HepG2 (cell line): ENCODE measurements around the gene DHRS7. TPM values are rescaled to one million over a fixed set of nuclear protein-coding genes. Genes with fewer than 3 reads are reported as not detected.

Experiments used
- ATAC-seq: fragments of 200-7000 bp; cut with Tn5 transposase; 3 replicates; pipeline ENCODE4 v1.9.1; 2020; ENCODE audit warnings: mild to moderate bottlenecking, moderate library complexity
- BruUV-seq: library from RNA; stranded (reverse); fragments of 400-500 nt; replicated peaks from 2 replicates; lab custom pipeline; 2021; lab: Mats Ljungman, UMichigan
- CTCF ChIA-PET: fragments of 300-600 bp; formaldehyde crosslinking; extraction: SDS; loops from one replicate; lab custom pipeline; 2021; ENCODE audit warnings: low total read pairs, inconsistent platforms, low intra/inter-chr PET ratio; lab: Yijun Ruan, JAX
- POLR2A ChIA-PET: fragments of 350-600 bp; sonication (Branson Sonifier 250); formaldehyde crosslinking; loops from one replicate; lab custom pipeline; 2020; ENCODE audit warnings: antibody characterized with exemption, inconsistent platforms; lab: Yijun Ruan, JAX
- DNase-seq: peaks from one replicate; pipeline ENCODE4 v3.0.0-alpha.2; 2015; ENCODE audit warnings: low spot score
- FAIRE-seq: peaks from 3 replicates; lab custom pipeline; 2011; peaks lifted over from hg19 to GRCh38; lab: Jason Lieb, UNC
- H2AFZ ChIP-seq: one replicate; pipeline ENCODE4 v1.6.1; 2011; ENCODE audit warnings: low read length, inconsistent platforms
- H3K27ac ChIP-seq: fragments of 300-600 bp; 3 replicates; pipeline ENCODE4 v1.8.0; 2011; ENCODE audit warnings: mixed run types, mild to moderate bottlenecking, mixed read lengths, low read length, inconsistent platforms; ENCODE audit not compliant: insufficient read depth; ENCODE audit errors: extremely low read length
- H3K27me3 ChIP-seq, 2 experiments: fragments of 200-600 bp in 1 of 2; 2 replicates in 1 of 2; 3 replicates in 1 of 2; pipeline versions ENCODE4 v1.6.0 to v1.8.0; 2011; ENCODE audit warnings: low read length in 2 of 2, mild to moderate bottlenecking in 2 of 2, moderate library complexity in 2 of 2, inconsistent platforms in 1 of 2; ENCODE audit not compliant: insufficient read depth in 2 of 2, control insufficient read depth in 1 of 2
- H3K36me3 ChIP-seq, 2 experiments: fragments of 200-600 bp in 1 of 2; replicated peaks in 1 of 2; 2 replicates in 1 of 2; 3 replicates in 1 of 2; pipeline versions ENCODE4 v1.5.1 to v1.8.0; 2011; ENCODE audit warnings: low read length in 2 of 2, inconsistent platforms in 1 of 2; ENCODE audit not compliant: insufficient read depth in 2 of 2, control insufficient read depth in 1 of 2
- H3K4me1 ChIP-seq: 2 replicates; pipeline ENCODE4 v1.5.1; 2012; ENCODE audit warnings: low read length, inconsistent platforms; ENCODE audit not compliant: insufficient read depth
- H3K4me2 ChIP-seq: 2 replicates; pipeline ENCODE4 v1.6.0; 2011; ENCODE audit warnings: low read depth, low read length, inconsistent platforms
- H3K4me3 ChIP-seq, 3 experiments: fragments of 200-600 bp in 1 of 3; sonication (generic), shearing (Covaris generic) in 1 of 3; replicated peaks in 1 of 3; 2 replicates each; pipeline ENCODE4 v1.5.1; 2011 to 2016; ENCODE audit warnings: low read length in 3 of 3, inconsistent platforms in 2 of 3, low read depth in 2 of 3, mild to moderate bottlenecking in 2 of 3, control low read depth in 1 of 3, mixed read lengths in 1 of 3; ENCODE audit not compliant: insufficient read depth in 1 of 3
- H3K79me2 ChIP-seq: one replicate; pipeline ENCODE4 v1.6.1; 2011; ENCODE audit warnings: low read length, inconsistent platforms; ENCODE audit not compliant: insufficient read depth
- H3K9ac ChIP-seq: 2 replicates; pipeline ENCODE4 v1.6.0; 2011; ENCODE audit warnings: mild to moderate bottlenecking, low read depth, low read length, inconsistent platforms; ENCODE audit not compliant: insufficient read depth
- H3K9me3 ChIP-seq: 2 replicates; pipeline ENCODE4 v1.5.1; 2012; ENCODE audit warnings: mild to moderate bottlenecking, low read length
- H4K20me1 ChIP-seq: 2 replicates; pipeline ENCODE4 v1.6.0; 2011; ENCODE audit warnings: inconsistent platforms, mild to moderate bottlenecking, low read length, moderate library complexity; ENCODE audit not compliant: insufficient read depth
- ELF3 ChIP-seq: IDR thresholded peaks from 2 replicates; pipeline ENCODE4 v1.6.1; 2016; ENCODE audit warnings: missing genetic modification reagents, missing compliant biosample characterization
- HDAC1 ChIP-seq: sonication (generic); formaldehyde crosslinking; IDR thresholded peaks from 2 replicates; pipeline ENCODE4 v1.5.1; 2020; ENCODE audit warnings: mild to moderate bottlenecking, missing genetic modification reagents
- TCF7L2 ChIP-seq: IDR thresholded peaks from 2 replicates; pipeline ENCODE4 v1.6.1; 2011; ENCODE audit warnings: mild to moderate bottlenecking, low read depth, low read length, moderate library complexity
- TRAFD1 ChIP-seq: sonication (generic); formaldehyde crosslinking; IDR thresholded peaks from 2 replicates; pipeline ENCODE4 v1.5.1; 2020; ENCODE audit warnings: missing genetic modification reagents, mild to moderate bottlenecking, borderline replicate concordance
- ZBTB3 ChIP-seq: sonication (generic); formaldehyde crosslinking; IDR thresholded peaks from 2 replicates; pipeline ENCODE4 v1.4.0; 2020; ENCODE audit warnings: low read depth, mild to moderate bottlenecking, moderate library complexity, missing genetic modification reagents, borderline replicate concordance
- ZNF772 ChIP-seq: sonication (generic); formaldehyde crosslinking; IDR thresholded peaks from 2 replicates; pipeline ENCODE4 v1.5.0; 2020; ENCODE audit warnings: mild to moderate bottlenecking, missing genetic modification reagents
- whole genome bisulfite sequencing: methylation state at CpG from one replicate; pipeline ENCODE4 v1.1.6; 2017; ENCODE audit warnings: low lambda C conversion rate; 5-methylcytosine and 5-hydroxymethylcytosine counted together
- in situ Hi-C: cut with HindIII; loops from 2 replicates; pipeline ENCODE4 v1.10.0; 2017; ENCODE audit warnings: low pct_unique_long_range_greater_than_20kb; ENCODE audit not compliant: extremely low pct_ligation_motif_present
- intact Hi-C: fragments of 100-400 bp; cut with micrococcal nuclease; formaldehyde crosslinking; loops from one replicate; pipeline ENCODE4 v1.10.0; 2022; ENCODE audit not compliant: unreplicated experiment
- polyA plus RNA-seq, 8 experiments: library from polyadenylated mRNA; depleted of rRNA in 3 of 8; stranded (reverse) in 7 of 8; unstranded in 1 of 8; fragments of >200 nt; fragmentation: Illumina TruSeq in 4 of 8; extraction: Trizol in 4 of 8; gene quantifications; 2 replicates each; pipeline versions ENCODE4 v1.2.1 to v1.2.3, GENCODE V29; 2011 to 2016; ENCODE audit warnings: low read depth in 4 of 8, missing spikeins in 1 of 8, mixed read lengths in 1 of 8; ENCODE audit not compliant: insufficient read depth in 1 of 8
- total RNA-seq, 5 experiments: library from RNA; depleted of rRNA; stranded (reverse); fragments of >200 nt; fragmentation: Illumina TruSeq; extraction: Trizol; gene quantifications; 2 replicates each; pipeline ENCODE4 v1.2.3, GENCODE V29; 2016; ENCODE audit warnings: low read depth in 1 of 5
- TF ChIP-seq, protein P1 (sequence below): sonication (generic); formaldehyde crosslinking; IDR thresholded peaks from 2 replicates; pipeline ENCODE4 v1.5.1; 2020; ENCODE audit warnings: mild to moderate bottlenecking, missing genetic modification reagents, borderline replicate concordance

The DHRS7 gene
- total and polyA plus RNA-seq, 2 of the 13 experiments (the other 11 are each of a cell fraction or from before 2014, with no cell fraction given), result 20.8 to 44.4 TPM

DNA sequence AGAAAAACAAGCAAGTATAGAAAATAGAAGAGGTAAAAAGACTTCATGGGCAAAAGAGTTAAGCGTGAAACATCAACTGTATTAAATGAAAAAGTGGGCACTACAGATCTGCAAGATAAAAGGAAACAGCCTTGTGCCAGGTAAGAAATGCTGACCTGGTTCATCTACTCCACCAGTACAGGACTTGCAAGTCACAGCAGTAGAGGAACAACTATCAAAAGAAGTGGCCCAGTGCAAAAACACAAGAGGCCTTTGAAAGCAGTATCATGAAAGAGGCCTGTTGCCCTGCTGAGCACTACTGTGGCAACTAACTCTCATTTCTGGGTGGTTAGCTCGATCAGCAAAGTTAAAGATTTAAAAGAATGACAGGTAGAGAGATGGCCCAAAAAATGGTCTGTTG lies 10.5 kb downstream of the DHRS7 start:
- CTCF ChIA-PET, result no interaction called here
- Histone ChIP-seq H3K79me2 (no peaks in the 10 kb centered on the region), H3K4me3 (no peak overlapping the region), H3K36me3 (peaks cover 0 to 14% of the 10 kb centered on the region in 2 experiments; a peak in 2 of 5 replicates), H3K9ac (no peak overlapping the region), H3K9me3 (no peaks in the 10 kb centered on the region), H3K27ac (no peak overlapping the region), H2AFZ (no peak overlapping the region), H4K20me1 (no peaks in the 10 kb centered on the region), H3K27me3 (no peaks in the 10 kb centered on the region), H3K4me1 (no peaks in the 10 kb centered on the region), H3K4me2 (no peak overlapping the region)
- DNase-seq (no peak), FAIRE-seq (no peak), ATAC-seq (no peak)
- intact Hi-C loops (no loop called here), in situ Hi-C loops (no loop called here)
- POLR2A ChIA-PET, result no interaction called here
- BruUV-seq, result no TSS peak
- TF ChIP-seq, protein P1, sequence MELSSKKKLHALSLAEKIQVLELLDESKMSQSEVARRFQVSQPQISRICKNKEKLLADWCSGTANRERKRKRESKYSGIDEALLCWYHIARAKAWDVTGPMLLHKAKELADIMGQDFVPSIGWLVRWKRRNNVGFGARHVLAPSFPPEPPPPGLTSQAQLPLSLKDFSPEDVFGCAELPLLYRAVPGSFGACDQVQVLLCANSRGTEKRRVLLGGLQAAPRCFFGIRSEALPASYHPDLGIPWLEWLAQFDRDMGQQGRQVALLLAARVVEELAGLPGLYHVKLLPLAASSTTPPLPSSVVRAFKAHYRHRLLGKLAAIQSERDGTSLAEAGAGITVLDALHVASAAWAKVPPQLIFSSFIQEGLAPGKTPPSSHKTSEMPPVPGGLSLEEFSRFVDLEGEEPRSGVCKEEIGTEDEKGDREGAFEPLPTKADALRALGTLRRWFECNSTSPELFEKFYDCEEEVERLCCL, result no peak
- TF ChIP-seq ZBTB3 (CRISPR knock-in tag) (no peak), TCF7L2 (no peak), HDAC1 (CRISPR knock-in tag) (no peak), TRAFD1 (CRISPR knock-in tag) (no peak), ELF3 (CRISPR knock-in tag) (no peak), ZNF772 (CRISPR knock-in tag) (no peak)
- WGBS, result 98% methylated on average over 2 of the region's 2 CpGs
